ENCODE data around the gene AIFM3.

DNA sequence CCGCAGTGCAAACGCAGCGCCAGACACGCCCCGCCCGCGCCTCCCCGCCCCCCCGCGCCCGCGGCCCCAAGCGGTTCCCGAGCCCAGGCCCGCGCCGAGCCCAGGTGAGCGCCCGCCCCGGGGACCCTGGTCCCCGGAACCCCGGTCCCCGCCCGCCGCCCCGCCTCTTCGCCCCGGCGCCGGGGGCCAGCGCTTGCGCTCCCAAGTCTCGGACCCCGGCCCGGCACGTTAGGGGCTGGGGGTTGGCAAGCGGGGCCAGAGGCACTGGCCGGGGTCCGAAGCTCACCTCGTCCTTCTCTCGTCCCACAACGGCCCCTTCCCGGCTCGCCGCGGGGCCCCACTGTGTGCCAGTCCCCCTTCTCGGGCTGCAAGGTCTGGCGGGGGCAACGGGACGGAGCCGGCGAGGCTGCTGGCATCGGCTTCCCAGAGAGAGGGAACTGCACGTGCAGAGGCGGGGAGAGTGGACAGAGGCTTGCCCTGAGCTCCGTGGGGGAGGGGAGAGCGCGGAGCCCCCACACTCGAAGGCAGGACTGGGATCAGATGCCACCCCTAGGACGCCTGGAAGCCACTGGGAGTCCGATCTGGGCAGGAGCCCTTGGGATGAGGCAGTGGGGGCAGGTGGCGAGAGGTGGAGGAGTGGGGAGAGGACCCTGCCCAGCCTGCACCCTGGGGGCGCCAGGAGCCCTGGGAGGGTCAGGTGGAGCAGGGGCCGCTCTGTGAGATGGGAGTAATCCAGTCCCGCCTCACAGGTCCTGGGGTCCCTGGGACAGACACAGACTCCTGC is 1.8 kb upstream of the AIFM3 start:
- TF ChIP-seq, protein P1, sequence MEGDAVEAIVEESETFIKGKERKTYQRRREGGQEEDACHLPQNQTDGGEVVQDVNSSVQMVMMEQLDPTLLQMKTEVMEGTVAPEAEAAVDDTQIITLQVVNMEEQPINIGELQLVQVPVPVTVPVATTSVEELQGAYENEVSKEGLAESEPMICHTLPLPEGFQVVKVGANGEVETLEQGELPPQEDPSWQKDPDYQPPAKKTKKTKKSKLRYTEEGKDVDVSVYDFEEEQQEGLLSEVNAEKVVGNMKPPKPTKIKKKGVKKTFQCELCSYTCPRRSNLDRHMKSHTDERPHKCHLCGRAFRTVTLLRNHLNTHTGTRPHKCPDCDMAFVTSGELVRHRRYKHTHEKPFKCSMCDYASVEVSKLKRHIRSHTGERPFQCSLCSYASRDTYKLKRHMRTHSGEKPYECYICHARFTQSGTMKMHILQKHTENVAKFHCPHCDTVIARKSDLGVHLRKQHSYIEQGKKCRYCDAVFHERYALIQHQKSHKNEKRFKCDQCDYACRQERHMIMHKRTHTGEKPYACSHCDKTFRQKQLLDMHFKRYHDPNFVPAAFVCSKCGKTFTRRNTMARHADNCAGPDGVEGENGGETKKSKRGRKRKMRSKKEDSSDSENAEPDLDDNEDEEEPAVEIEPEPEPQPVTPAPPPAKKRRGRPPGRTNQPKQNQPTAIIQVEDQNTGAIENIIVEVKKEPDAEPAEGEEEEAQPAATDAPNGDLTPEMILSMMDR (IDR thresholded peaks at IDR 0.05) = no peak
- TF ChIP-seq POLR2A (IDR thresholded peaks at IDR 0.05) = no peak
